GM23338 (cell line): ENCODE measurements around the gene AFAP1. TPM values are rescaled to one million over a fixed set of nuclear protein-coding genes. Genes with fewer than 3 reads are reported as not detected.

Experiments
- ATAC-seq: fragments of 200-7000 bp; cut with Tn5 transposase; 3 replicates; pipeline ENCODE4 v1.9.1; 2020
- DNase-seq: peaks from one replicate; pipeline ENCODE4 v3.0.0-alpha.2; 2015; ENCODE audit warnings: low spot score
- H2AFZ ChIP-seq: fragments of 200-600 bp; sonication (generic); 2 replicates; pipeline ENCODE4 v1.8.0; 2016; ENCODE audit warnings: antibody characterized with exemption, mild to moderate bottlenecking, moderate library complexity
- H3F3A ChIP-seq: fragments of 200-600 bp; sonication (generic); replicated peaks from 2 replicates; pipeline ENCODE4 v1.8.0; 2017; ENCODE audit warnings: antibody characterized with exemption, mixed run types, low read depth
- H3K27ac ChIP-seq: fragments of 200-600 bp; sonication (generic); 2 replicates; pipeline ENCODE4 v1.6.1; 2016; ENCODE audit warnings: low read depth
- H3K27me3 ChIP-seq: fragments of 200-600 bp; sonication (generic); 2 replicates; pipeline ENCODE4 v1.8.0; 2016; ENCODE audit warnings: mild to moderate bottlenecking, mixed run types, moderate library complexity; ENCODE audit not compliant: insufficient read depth
- H3K36me3 ChIP-seq: fragments of 200-600 bp; sonication (generic); 2 replicates; pipeline ENCODE4 v1.8.0; 2016; ENCODE audit warnings: mild to moderate bottlenecking; ENCODE audit not compliant: insufficient read depth
- H3K4me1 ChIP-seq: fragments of 200-600 bp; sonication (generic); 2 replicates; pipeline ENCODE4 v1.8.0; 2016; ENCODE audit warnings: mild to moderate bottlenecking, moderate library complexity; ENCODE audit not compliant: insufficient read depth
- H3K4me2 ChIP-seq: fragments of 200-600 bp; sonication (generic); 2 replicates; pipeline ENCODE4 v1.7.1; 2017; ENCODE audit warnings: mixed run types
- H3K4me3 ChIP-seq: fragments of 200-600 bp; sonication (generic); 2 replicates; pipeline ENCODE4 v1.6.1; 2016; ENCODE audit warnings: mixed run types
- H3K79me2 ChIP-seq: fragments of 200-600 bp; sonication (generic); replicated peaks from 2 replicates; pipeline ENCODE4 v1.8.0; 2017; ENCODE audit warnings: mild to moderate bottlenecking; ENCODE audit not compliant: insufficient read depth
- H3K9me2 ChIP-seq: fragments of 200-600 bp; sonication (generic); 2 replicates; pipeline ENCODE4 v1.8.0; 2017; ENCODE audit not compliant: insufficient read depth
- H4K20me1 ChIP-seq: fragments of 200-600 bp; sonication (generic); replicated peaks from 2 replicates; pipeline ENCODE4 v1.8.0; 2017; ENCODE audit warnings: mild to moderate bottlenecking; ENCODE audit not compliant: insufficient read depth
- H3K27ac Mint-ChIP-seq: 2 replicates; pipeline ENCODE4 v1.8.0; 2020; ENCODE audit warnings: inconsistent platforms, mild to moderate bottlenecking, moderate library complexity, mixed read lengths
- H3K27me3 Mint-ChIP-seq: 3 replicates; pipeline ENCODE4 v1.8.0; 2022; ENCODE audit warnings: low read depth, mild to moderate bottlenecking, moderate library complexity, mixed read lengths, inconsistent platforms; ENCODE audit not compliant: insufficient read depth, poor library complexity
- H3K36me3 Mint-ChIP-seq: 3 replicates; pipeline ENCODE4 v1.8.0; 2021; ENCODE audit warnings: low read depth, mild to moderate bottlenecking, inconsistent platforms, moderate library complexity, mixed read lengths
- H3K4me1 Mint-ChIP-seq: 3 replicates; pipeline ENCODE4 v1.8.0; 2020; ENCODE audit warnings: mild to moderate bottlenecking, inconsistent platforms, mixed read lengths
- H3K4me3 Mint-ChIP-seq: 3 replicates; pipeline ENCODE4 v1.8.0; 2021; ENCODE audit warnings: moderate library complexity, mild to moderate bottlenecking, inconsistent platforms, mixed read lengths
- H3K9me3 Mint-ChIP-seq: 3 replicates; pipeline ENCODE4 v1.8.0; 2020; ENCODE audit warnings: moderate library complexity, mild to moderate bottlenecking, inconsistent platforms, mixed read lengths
- ETS1 ChIP-seq: IDR thresholded peaks from 2 replicates; pipeline ENCODE4 v1.6.1; 2016; ENCODE audit warnings: antibody characterized with exemption
- EZH2 ChIP-seq: fragments of 200-600 bp; sonication (generic); IDR thresholded peaks from one replicate; pipeline ENCODE4 v1.8.0; 2017; ENCODE audit warnings: antibody characterized with exemption, mild to moderate bottlenecking, low read depth; ENCODE audit not compliant: unreplicated experiment
- EZH2phosphoT487 ChIP-seq: fragments of 200-600 bp; sonication (generic); IDR thresholded peaks from one replicate; pipeline ENCODE4 v1.8.1; 2018; ENCODE audit warnings: antibody characterized with exemption; ENCODE audit not compliant: unreplicated experiment
- NANOG ChIP-seq: IDR thresholded peaks from 2 replicates; pipeline ENCODE4 v1.6.1; 2016; ENCODE audit warnings: antibody characterized with exemption, borderline replicate concordance
- POLR2AphosphoS5 ChIP-seq: IDR thresholded peaks from 2 replicates; pipeline ENCODE4 v1.6.1; 2016; ENCODE audit warnings: antibody characterized with exemption, low read depth
- ZNF114 ChIP-seq: fragments of 250-450 bp; sonication (Bioruptor Pico); IDR thresholded peaks from 2 replicates; pipeline ENCODE4 v1.5.0; 2020; ENCODE audit warnings: mild to moderate bottlenecking, moderate library complexity
- ZNF331 ChIP-seq: fragments of 250-450 bp; sonication (Bioruptor Pico); IDR thresholded peaks from 2 replicates; pipeline ENCODE4 v1.5.0; 2020; ENCODE audit warnings: low read depth, mild to moderate bottlenecking, moderate library complexity
- ZNF462 ChIP-seq: fragments of 250-450 bp; sonication (Bioruptor Pico); IDR thresholded peaks from 2 replicates; pipeline ENCODE4 v1.5.0; 2020; ENCODE audit warnings: mild to moderate bottlenecking, moderate library complexity
- polyA plus RNA-seq: library from polyadenylated mRNA; unstranded; fragments of >200 nt; fragmentation: Nextera tagmentation; extraction: Ambion mirVana; gene quantifications from 2 replicates; pipeline ENCODE4 v1.2.1, GENCODE V29; 2016
- total RNA-seq: library from RNA; depleted of rRNA; stranded (reverse); fragments of >200 nt; shearing (Covaris generic); gene quantifications from 2 replicates; pipeline ENCODE4 v1.2.3, GENCODE V29; 2014
- TF ChIP-seq, protein P1 (sequence below), 2 experiments: fragments of 200-600 bp in 1 of 2; sonication (generic) in 1 of 2; conservative IDR thresholded peaks; 2 replicates each; pipeline versions ENCODE4 v1.5.1 to v1.6.1; 2016 to 2017; ENCODE audit warnings: antibody characterized with exemption in 2 of 2, low read depth in 2 of 2, mild to moderate bottlenecking in 2 of 2, moderate library complexity in 1 of 2

AFAP1 gene
- total and polyA plus RNA-seq, 2 experiments from 2014 or later: 6.5 to 21.5 TPM

GRCh38 chr4:7922466-7922865, 17.2 kb downstream of the AFAP1 start:
- Histone ChIP-seq H3K27me3 (no peaks in the 10 kb centered on the region), H3K4me3 (no peak overlapping the region), H3F3A (no peaks in the 10 kb centered on the region), H3K27ac (0 out of 2 replicates have a peak overlapping the region, but pooled peaks have one; percentile 13), H3K36me3 (no peaks in the 10 kb centered on the region), H2AFZ (no peak overlapping the region), H3K4me1 (peaks cover 4% of the 10 kb centered on the region; the same call in 1 of the 2 replicates), H3K4me2 (no peak overlapping the region), H3K79me2 (peaks cover 89% of the 10 kb centered on the region), H4K20me1 (no peaks in the 10 kb centered on the region; the same call in 1 of the 2 replicates), H3K9me2 (peaks cover 8% of the 10 kb centered on the region; the same call in 1 of the 2 replicates)
- no peak for TF ChIP-seq ZNF462 (CRISPR knock-in tag)
- no peak for TF ChIP-seq ZNF114 (CRISPR knock-in tag)
- TF ChIP-seq ETS1: no peak
- no peak for TF ChIP-seq POLR2AphosphoS5
- TF ChIP-seq, protein P1, sequence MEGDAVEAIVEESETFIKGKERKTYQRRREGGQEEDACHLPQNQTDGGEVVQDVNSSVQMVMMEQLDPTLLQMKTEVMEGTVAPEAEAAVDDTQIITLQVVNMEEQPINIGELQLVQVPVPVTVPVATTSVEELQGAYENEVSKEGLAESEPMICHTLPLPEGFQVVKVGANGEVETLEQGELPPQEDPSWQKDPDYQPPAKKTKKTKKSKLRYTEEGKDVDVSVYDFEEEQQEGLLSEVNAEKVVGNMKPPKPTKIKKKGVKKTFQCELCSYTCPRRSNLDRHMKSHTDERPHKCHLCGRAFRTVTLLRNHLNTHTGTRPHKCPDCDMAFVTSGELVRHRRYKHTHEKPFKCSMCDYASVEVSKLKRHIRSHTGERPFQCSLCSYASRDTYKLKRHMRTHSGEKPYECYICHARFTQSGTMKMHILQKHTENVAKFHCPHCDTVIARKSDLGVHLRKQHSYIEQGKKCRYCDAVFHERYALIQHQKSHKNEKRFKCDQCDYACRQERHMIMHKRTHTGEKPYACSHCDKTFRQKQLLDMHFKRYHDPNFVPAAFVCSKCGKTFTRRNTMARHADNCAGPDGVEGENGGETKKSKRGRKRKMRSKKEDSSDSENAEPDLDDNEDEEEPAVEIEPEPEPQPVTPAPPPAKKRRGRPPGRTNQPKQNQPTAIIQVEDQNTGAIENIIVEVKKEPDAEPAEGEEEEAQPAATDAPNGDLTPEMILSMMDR (conservative IDR thresholded peaks at IDR 0.05; ENCODE audit: low read depth in 2 of 2): no peak
- TF ChIP-seq EZH2: no peak
- no peak for TF ChIP-seq EZH2phosphoT487
- TF ChIP-seq ZNF331 (CRISPR knock-in tag): no peak
- TF ChIP-seq NANOG: no peak
- H3K9me3 Mint-ChIP-seq: peaks cover 5% of the 10 kb centered on the region; the same call in 2 of the 3 replicates
- H3K4me1 Mint-ChIP-seq: peaks cover 20% of the 10 kb centered on the region
- H3K36me3 Mint-ChIP-seq: peaks cover 3% of the 10 kb centered on the region
- H3K4me3 Mint-ChIP-seq: no peak overlapping the region; the same call in 2 of the 3 replicates
- no peak overlapping the region for H3K27ac Mint-ChIP-seq
- no peak for DNase-seq
- H3K27me3 Mint-ChIP-seq: peaks cover 7% of the 10 kb centered on the region
- no peak for ATAC-seq
